Colonic mucosa (tissue), 4 donors: ENCODE results near the gene ARHGEF10L. TPM values are rescaled to one million over a fixed set of nuclear protein-coding genes. Genes with fewer than 3 reads are reported as not detected.
A peak's percentile ranks its signal among the peaks of the same experiment; 100 is the strongest.

ENCODE experiments used
- DNase-seq: peaks from one replicate; pipeline ENCODE4 v3.0.0-alpha.2; 2020
- H3K27ac ChIP-seq: fragments of 200-600 bp; one replicate; pipeline ENCODE4 v1.8.0; 2021
- H3K27me3 ChIP-seq: fragments of 200-600 bp; one replicate; pipeline ENCODE4 v1.8.0; 2021
- H3K36me3 ChIP-seq: fragments of 200-600 bp; one replicate; pipeline ENCODE4 v1.8.0; 2021
- H3K4me1 ChIP-seq: fragments of 200-600 bp; one replicate; pipeline ENCODE4 v1.8.0; 2021; ENCODE audit warnings: mild to moderate bottlenecking
- H3K4me3 ChIP-seq: fragments of 200-600 bp; one replicate; pipeline ENCODE4 v1.8.0; 2021
- H3K9ac ChIP-seq, 2 donors: one replicate each; pipeline ENCODE4 v1.7.0; 2013; ENCODE audit warnings: control low read depth in 2 of 2, low read depth in 2 of 2, low read length in 2 of 2
- H3K9me3 ChIP-seq: fragments of 200-600 bp; one replicate; pipeline ENCODE4 v1.8.0; 2021
- CTCF ChIP-seq: fragments of 200-600 bp; IDR thresholded peaks from one replicate; pipeline ENCODE4 v1.8.0; 2022; ENCODE audit warnings: antibody characterized with exemption, mild to moderate bottlenecking
- intact Hi-C: fragments of 100-400 bp; cut with DNase I; formaldehyde crosslinking; loops from one replicate; pipeline ENCODE4 v1.14.1; 2022
- total RNA-seq, 2 donors: library from RNA; stranded (reverse); fragmentation: NEBNext Ultra II Directional in 1 of 2; extraction: Animal tissue kit (Norgen Biotek cat#: 25700) in 1 of 2; gene quantifications; one replicate each; pipeline ENCODE4 v1.2.1, GENCODE V29; 2021
- donor health status: healthy.
- donor health status: DM: no; HTN: no; CAD: no.
- donor health status: DM: no; HTN: no; CAD: no.

ARHGEF10L gene
- total RNA-seq, 2 donors from 2014 or later: 77.5 to 133 TPM

- Histone ChIP-seq H3K4me3 (no peak overlapping the region), H3K9me3 (no peaks in the 10 kb centered on the region), H3K27me3 (no peaks in the 10 kb centered on the region), H3K27ac (peak overlapping the region; percentile 91), H3K4me1 (peaks cover 6% of the 10 kb centered on the region), H3K9ac (peak overlapping the region; percentile 57 to 78), H3K36me3 (no peaks in the 10 kb centered on the region)
- DNase-seq: peak; percentile 90
- intact Hi-C loops: no loop called here
- no peak for TF ChIP-seq CTCF
These were observed 22.9 kb upstream of the ARHGEF10L start for GRCh38 chr1:17516303-17517214.

- H3K9ac ChIP-seq: peak overlapping the region; percentile 50 to 82
- peak overlapping the region; percentile 27 for H3K4me3 ChIP-seq
- H3K36me3 ChIP-seq: no peaks in the 10 kb centered on the region
- H3K9me3 ChIP-seq: no peaks in the 10 kb centered on the region
- peaks cover 6% of the 10 kb centered on the region for H3K4me1 ChIP-seq
- no peak for TF ChIP-seq CTCF
- intact Hi-C loops: loop anchor here (5.0 kb wide), 1 partner anchor 77 kb away; no protein-coding TSS in a partner anchor
- H3K27me3 ChIP-seq: no peaks in the 10 kb centered on the region
- H3K27ac ChIP-seq: peak overlapping the region; percentile 73
- peak; percentile 91 for DNase-seq
These were observed 19.5 kb upstream of the ARHGEF10L start for GRCh38 chr1:17520041-17520440.

- H3K36me3 ChIP-seq: no peaks in the 10 kb centered on the region
- no peak for TF ChIP-seq CTCF
- H3K27ac ChIP-seq: peak overlapping the region; percentile 73
These were observed 18.8 kb upstream of the ARHGEF10L start for GRCh38 chr1:17520473-17521319.

GRCh38 chr1:17521946-17522612, 17.4 kb upstream of the ARHGEF10L start:
- Histone ChIP-seq H3K4me3 (no peak overlapping the region), H3K27me3 (no peaks in the 10 kb centered on the region), H3K4me1 (peaks cover 8% of the 10 kb centered on the region), H3K36me3 (no peaks in the 10 kb centered on the region), H3K9me3 (no peaks in the 10 kb centered on the region), H3K27ac (peak overlapping the region; percentile 73), H3K9ac (peak overlapping the region; percentile 50 to 82)
- intact Hi-C loops: loop anchor here (5.0 kb wide), 1 partner anchor 75 kb away; no protein-coding TSS in a partner anchor
- peak; percentile 83 for DNase-seq
- TF ChIP-seq CTCF: no peak

More at GRCh38 chr1:17520473-17521319, 18.8 kb upstream of the ARHGEF10L start:
- H3K4me1 ChIP-seq: peaks cover 6% of the 10 kb centered on the region
- peak overlapping the region; percentile 60 to 82 for H3K9ac ChIP-seq
- no peaks in the 10 kb centered on the region for H3K9me3 ChIP-seq
- H3K4me3 ChIP-seq: peak overlapping the region; percentile 27
- intact Hi-C loops: loop anchor here (5.0 kb wide), 1 partner anchor 77 kb away; no protein-coding TSS in a partner anchor
- DNase-seq: peak; percentile 51
- no peaks in the 10 kb centered on the region for H3K27me3 ChIP-seq
